AG08395 (cell line): ENCODE data around the gene CALN1.
"Not testable (repeated sequence)": the region's sequence is repeated elsewhere in the genome, so short reads cannot be mapped to it uniquely, and the experiment has no call there.

Experiments used
- DNase-seq: peaks from one replicate; pipeline ENCODE4 v3.0.0; 2012; ENCODE audit warnings: mixed read lengths, low spot score

Gene CALN1

GRCh38 chr7:72267291-72267800 is 144.8 kb downstream of the CALN1 start:
- DNase-seq = no peak

- no peak for DNase-seq
Observed at GRCh38 chr7:72266771-72267170, 145.4 kb downstream of the CALN1 start.

- no peak for DNase-seq
Observed at GRCh38 chr7:72265071-72265904, 146.8 kb downstream of the CALN1 start.

- DNase-seq = no peak
Observed at GRCh38 chr7:72260406-72260805, 151.7 kb downstream of the CALN1 start.

- DNase-seq = no peak
Observed at GRCh38 chr7:72258074-72258473, 154.1 kb downstream of the CALN1 start.

- no peak for DNase-seq
Observed at GRCh38 chr7:72254455-72254854, 157.7 kb downstream of the CALN1 start.

GRCh38 chr7:72249106-72249505 is 163.0 kb downstream of the CALN1 start:
- DNase-seq = no peak

GRCh38 chr7:72244826-72245398 is 167.2 kb downstream of the CALN1 start:
- DNase-seq = no peak

- no peak for DNase-seq
Observed at GRCh38 chr7:72243329-72243728, 168.8 kb downstream of the CALN1 start.

- DNase-seq = no peak
Observed at GRCh38 chr7:72235351-72235750, 176.8 kb downstream of the CALN1 start.

- no peak for DNase-seq
Observed at GRCh38 chr7:72234086-72234485, 178.1 kb downstream of the CALN1 start.

GRCh38 chr7:72230281-72230680 is 181.9 kb downstream of the CALN1 start:
- DNase-seq = no peak

GRCh38 chr7:72223351-72223750 is 188.8 kb downstream of the CALN1 start:
- no peak for DNase-seq

GRCh38 chr7:72222136-72222535 is 190.0 kb downstream of the CALN1 start:
- no peak for DNase-seq

- no peak for DNase-seq
Observed at GRCh38 chr7:72219500-72219899, 192.6 kb downstream of the CALN1 start.

GRCh38 chr7:72217151-72217550 is 195.0 kb downstream of the CALN1 start:
- no peak for DNase-seq

- DNase-seq = no peak
Observed at GRCh38 chr7:72213769-72214168, 198.4 kb downstream of the CALN1 start.

GRCh38 chr7:72213081-72213480 is 199.1 kb downstream of the CALN1 start:
- DNase-seq = no peak

- no peak for DNase-seq
Observed at GRCh38 chr7:72211175-72211574, 201.0 kb downstream of the CALN1 start.

GRCh38 chr7:72209006-72209405 is 203.1 kb downstream of the CALN1 start:
- DNase-seq = not testable (repeated sequence)

- no peak for DNase-seq
Observed at GRCh38 chr7:72196176-72196575, 216.0 kb downstream of the CALN1 start.

- no peak for DNase-seq
Observed at GRCh38 chr7:72190919-72191318, 221.2 kb downstream of the CALN1 start.

- DNase-seq = no peak
Observed at GRCh38 chr7:72190146-72190545, 222.0 kb downstream of the CALN1 start.

- DNase-seq = no peak
Observed at GRCh38 chr7:72187179-72187578, 225.0 kb downstream of the CALN1 start.
